Natural killer cell (primary cell): ENCODE measurements around the gene CDV3. TPM values are rescaled to one million over a fixed set of nuclear protein-coding genes. Genes with fewer than 3 reads are reported as not detected.

Source experiments
- ATAC-seq, 3 donors: fragments of 150-1000 bp in 2 of 3; fragments of 200-7000 bp in 1 of 3; cut with Tn5 transposase; 1 replicate in 1 of 3; 2 replicates in 2 of 3; pipeline ENCODE4 v1.10.0; 2021; ENCODE audit warnings: mild to moderate bottlenecking in 2 of 3, moderate library complexity in 2 of 3
- DNase-seq, 2 donors: peaks; one replicate each; pipeline versions ENCODE4 v3.0.0 to v3.0.0-alpha.2; 2013 to 2021; ENCODE audit warnings: mixed read lengths in 1 of 2
- H3K27ac ChIP-seq: one replicate; pipeline ENCODE4 v1.5.1; 2013; ENCODE audit warnings: mild to moderate bottlenecking, low read length
- H3K27me3 ChIP-seq: one replicate; pipeline ENCODE4 v1.6.1; 2013; ENCODE audit warnings: low read length; ENCODE audit not compliant: control insufficient read depth, insufficient read depth
- H3K36me3 ChIP-seq: one replicate; pipeline ENCODE4 v1.6.1; 2013; ENCODE audit warnings: low read length; ENCODE audit not compliant: control insufficient read depth, insufficient read depth
- H3K4me1 ChIP-seq: one replicate; pipeline ENCODE4 v1.6.1; 2013; ENCODE audit warnings: low read length; ENCODE audit not compliant: control insufficient read depth, insufficient read depth
- H3K4me3 ChIP-seq: one replicate; pipeline ENCODE4 v1.5.1; 2013; ENCODE audit warnings: low read length
- H3K9me3 ChIP-seq: one replicate; pipeline ENCODE4 v1.6.1; 2013; ENCODE audit warnings: low read length; ENCODE audit not compliant: control insufficient read depth, insufficient read depth
- H3K27ac Mint-ChIP-seq, 2 donors: one replicate each; pipeline ENCODE4 v1.8.0; 2022; ENCODE audit warnings: mild to moderate bottlenecking in 2 of 2, mixed read lengths in 2 of 2, moderate library complexity in 1 of 2
- H3K27me3 Mint-ChIP-seq, 2 donors: one replicate each; pipeline ENCODE4 v1.8.0; 2022; ENCODE audit warnings: low read depth in 2 of 2, mixed read lengths in 2 of 2
- H3K36me3 Mint-ChIP-seq: one replicate; pipeline ENCODE4 v1.8.0; 2022; ENCODE audit warnings: mixed read lengths
- H3K4me1 Mint-ChIP-seq, 2 donors: one replicate each; pipeline ENCODE4 v1.8.0; 2022; ENCODE audit warnings: mixed read lengths in 2 of 2
- H3K4me3 Mint-ChIP-seq: one replicate; pipeline ENCODE4 v1.8.0; 2022; ENCODE audit warnings: mild to moderate bottlenecking, moderate library complexity, mixed read lengths
- H3K9me3 Mint-ChIP-seq, 2 donors: one replicate each; pipeline ENCODE4 v1.8.0; 2022; ENCODE audit warnings: mixed read lengths in 2 of 2
- WGBS: methylation state at CpG from one replicate; pipeline ENCODE4 v1.1.7; 2013; ENCODE audit warnings: missing lambda C conversion rate; ENCODE audit not compliant: insufficient coverage; 5-methylcytosine and 5-hydroxymethylcytosine counted together
- intact Hi-C: fragments of 100-400 bp; cut with micrococcal nuclease; formaldehyde crosslinking; loops from one replicate; pipeline ENCODE4 v1.14.2; 2022
- total RNA-seq, 4 donors: library from RNA; stranded (reverse); fragments of 120-200 nt in 1 of 4; gene quantifications; one replicate each; pipeline versions ENCODE4 v1.2.3 to v1.2.4, GENCODE V29; 2013 to 2022
- TF ChIP-seq, protein P1 (sequence below): fragments of 200-600 bp; IDR thresholded peaks from one replicate; pipeline ENCODE4 v1.8.0; 2022; ENCODE audit warnings: antibody characterized with exemption

The CDV3 gene
- total RNA-seq, 3 donors from 2014 or later (not counting 1 experiment from before 2014, with no cell fraction given) = 214 to 229 (median 228) TPM

GRCh38 chr3:133599280-133599679, 25.8 kb downstream of the CDV3 start:
- no peaks in the 10 kb centered on the region for H3K4me1 ChIP-seq
- Mint-ChIP-seq H3K9me3 (no peaks in the 10 kb centered on the region), H3K27me3 (no peaks in the 10 kb centered on the region), H3K4me1 (peaks cover 0 to 4% of the 10 kb centered on the region in 2 donors), H3K36me3 (no peaks in the 10 kb centered on the region), H3K27ac (no peak overlapping the region), H3K4me3 (no peak overlapping the region)
- ATAC-seq (no peak), DNase-seq (no peak)
- no peak overlapping the region for H3K4me3 ChIP-seq
- intact Hi-C loops = no loop called here
- H3K27ac ChIP-seq = no peak overlapping the region
- WGBS = 90% methylated on average over 2 of the region's 2 CpGs
- TF ChIP-seq, protein P1, sequence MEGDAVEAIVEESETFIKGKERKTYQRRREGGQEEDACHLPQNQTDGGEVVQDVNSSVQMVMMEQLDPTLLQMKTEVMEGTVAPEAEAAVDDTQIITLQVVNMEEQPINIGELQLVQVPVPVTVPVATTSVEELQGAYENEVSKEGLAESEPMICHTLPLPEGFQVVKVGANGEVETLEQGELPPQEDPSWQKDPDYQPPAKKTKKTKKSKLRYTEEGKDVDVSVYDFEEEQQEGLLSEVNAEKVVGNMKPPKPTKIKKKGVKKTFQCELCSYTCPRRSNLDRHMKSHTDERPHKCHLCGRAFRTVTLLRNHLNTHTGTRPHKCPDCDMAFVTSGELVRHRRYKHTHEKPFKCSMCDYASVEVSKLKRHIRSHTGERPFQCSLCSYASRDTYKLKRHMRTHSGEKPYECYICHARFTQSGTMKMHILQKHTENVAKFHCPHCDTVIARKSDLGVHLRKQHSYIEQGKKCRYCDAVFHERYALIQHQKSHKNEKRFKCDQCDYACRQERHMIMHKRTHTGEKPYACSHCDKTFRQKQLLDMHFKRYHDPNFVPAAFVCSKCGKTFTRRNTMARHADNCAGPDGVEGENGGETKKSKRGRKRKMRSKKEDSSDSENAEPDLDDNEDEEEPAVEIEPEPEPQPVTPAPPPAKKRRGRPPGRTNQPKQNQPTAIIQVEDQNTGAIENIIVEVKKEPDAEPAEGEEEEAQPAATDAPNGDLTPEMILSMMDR = no peak
- H3K36me3 ChIP-seq = peaks cover 12% of the 10 kb centered on the region
- no peaks in the 10 kb centered on the region for H3K9me3 ChIP-seq
- H3K27me3 ChIP-seq = no peaks in the 10 kb centered on the region

DNA sequence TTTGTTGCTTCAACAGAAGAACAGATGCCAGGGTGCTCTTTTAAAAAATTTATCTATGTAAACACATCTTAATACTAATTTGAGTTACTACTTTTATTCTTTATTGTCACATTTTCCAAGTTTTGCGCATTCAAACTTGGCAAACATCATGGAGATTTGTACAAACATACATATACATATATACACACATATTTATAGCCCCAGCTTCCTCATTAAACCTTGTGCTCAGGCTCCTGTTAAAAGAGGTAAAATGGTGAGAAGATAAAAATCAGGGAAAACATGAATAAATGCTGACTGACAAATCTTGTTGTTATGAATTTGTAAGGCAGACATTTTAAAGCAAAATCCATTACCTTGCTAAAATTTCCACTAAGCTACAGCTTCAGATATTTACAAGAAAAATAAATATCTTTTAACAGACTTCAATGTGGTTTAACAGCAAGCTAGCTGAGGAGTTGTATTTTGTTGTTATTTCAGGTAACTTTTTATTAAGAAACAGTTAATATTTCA, 27.1 kb downstream of the CDV3 start:
- no peaks in the 10 kb centered on the region for H3K9me3 Mint-ChIP-seq
- peaks cover 14% of the 10 kb centered on the region for H3K36me3 ChIP-seq
- H3K4me1 ChIP-seq = no peaks in the 10 kb centered on the region
- intact Hi-C loops = no loop called here
- H3K4me1 Mint-ChIP-seq = no peaks in the 10 kb centered on the region
- no peaks in the 10 kb centered on the region for H3K36me3 Mint-ChIP-seq
- no peaks in the 10 kb centered on the region for H3K9me3 ChIP-seq
- TF ChIP-seq, protein P1 = no peak
- ATAC-seq = no peak
- no peaks in the 10 kb centered on the region for H3K27me3 ChIP-seq
- H3K4me3 ChIP-seq = no peak overlapping the region
- H3K27ac Mint-ChIP-seq = no peak overlapping the region
- H3K27me3 Mint-ChIP-seq = no peaks in the 10 kb centered on the region
- no peak for DNase-seq
- H3K4me3 Mint-ChIP-seq = no peak overlapping the region
- 100% methylated on average over 1 of the region's 1 CpG for WGBS
- no peak overlapping the region for H3K27ac ChIP-seq

DNA sequence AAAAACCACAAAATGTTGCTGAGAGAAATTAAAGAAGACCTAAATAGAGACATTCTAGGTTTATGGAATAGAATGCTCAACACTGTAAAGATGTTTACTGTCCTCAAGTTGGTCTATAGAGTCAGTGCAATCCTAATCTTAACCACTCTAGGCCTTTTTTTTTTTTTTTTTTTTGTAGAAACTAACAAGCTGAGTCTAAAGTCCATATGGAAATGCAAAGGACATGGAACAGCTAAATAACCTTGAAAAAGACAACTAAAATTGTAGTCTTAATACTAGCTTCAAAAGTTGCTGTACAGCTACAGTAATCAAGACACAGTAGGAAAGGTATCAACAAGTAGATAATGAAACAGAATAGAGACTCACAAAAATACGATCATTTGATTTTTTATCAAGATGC, 32.9 kb downstream of the CDV3 start:
- Mint-ChIP-seq H3K36me3 (peaks cover 11% of the 10 kb centered on the region), H3K4me3 (no peak overlapping the region), H3K9me3 (no peaks in the 10 kb centered on the region), H3K27ac (no peak overlapping the region), H3K4me1 (no peaks in the 10 kb centered on the region), H3K27me3 (no peaks in the 10 kb centered on the region)
- H3K27me3 ChIP-seq = no peaks in the 10 kb centered on the region
- intact Hi-C loops = no loop called here
- H3K36me3 ChIP-seq = peaks cover 55% of the 10 kb centered on the region
- H3K4me3 ChIP-seq = no peak overlapping the region
- 100% methylated on average over 1 of the region's 1 CpG for WGBS
- DNase-seq = no peak
- TF ChIP-seq, protein P1 = no peak
- H3K9me3 ChIP-seq = no peaks in the 10 kb centered on the region
- no peak for ATAC-seq
- no peak overlapping the region for H3K27ac ChIP-seq
- H3K4me1 ChIP-seq = no peaks in the 10 kb centered on the region

DNA sequence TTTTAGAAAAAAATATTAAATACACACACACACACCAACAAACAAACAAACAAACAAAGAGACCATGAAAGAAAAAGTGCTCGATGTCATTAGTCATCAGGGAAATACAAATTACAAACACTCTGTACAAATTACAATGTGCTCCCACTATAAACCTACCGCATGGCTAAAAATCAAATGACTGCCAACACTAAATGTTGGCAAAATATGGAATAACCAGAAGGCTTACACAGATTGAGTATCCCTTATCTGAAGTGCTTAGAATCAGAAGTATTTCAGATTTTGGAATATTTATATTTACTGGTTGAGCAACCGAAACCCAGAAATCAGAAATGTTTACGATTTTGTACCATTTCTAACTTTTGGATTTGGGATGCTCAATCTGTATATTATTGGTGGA, 33.4 kb downstream of the CDV3 start:
- TF ChIP-seq, protein P1 = no peak
- H3K9me3 Mint-ChIP-seq = no peaks in the 10 kb centered on the region
- H3K36me3 ChIP-seq = peaks cover 55% of the 10 kb centered on the region

More for the DNA sequence above, 33.4 kb downstream of the CDV3 start:
- Mint-ChIP-seq H3K27ac (no peak overlapping the region), H3K4me3 (no peak overlapping the region), H3K4me1 (no peaks in the 10 kb centered on the region), H3K36me3 (peaks cover 11% of the 10 kb centered on the region), H3K27me3 (no peaks in the 10 kb centered on the region)
- Histone ChIP-seq H3K27ac (no peak overlapping the region), H3K4me1 (no peaks in the 10 kb centered on the region), H3K27me3 (no peaks in the 10 kb centered on the region), H3K4me3 (no peak overlapping the region), H3K9me3 (no peaks in the 10 kb centered on the region)
- intact Hi-C loops = no loop called here
- no peak for ATAC-seq
- WGBS = 91% methylated on average over 3 of the region's 4 CpGs
- no peak for DNase-seq
